Lower leg skin (tissue), 3 donors: ENCODE measurements around the gene SIGLEC11.

Source experiments
- CTCF ChIP-seq, 3 donors: fragments of 450-650 bp; IDR thresholded peaks; one replicate each; pipeline ENCODE4 v1.5.1; 2016; ENCODE audit warnings: antibody characterized with exemption in 3 of 3, mild to moderate bottlenecking in 3 of 3, moderate library complexity in 2 of 3
- POLR2A ChIP-seq, 2 donors: fragments of 450-650 bp; IDR thresholded peaks; one replicate each; pipeline ENCODE4 v1.6.1; 2016 to 2017; ENCODE audit warnings: antibody characterized with exemption in 2 of 2, mild to moderate bottlenecking in 1 of 2, moderate library complexity in 1 of 2

GRCh38 chr19:49952479-49952836 is 8.5 kb downstream of the SIGLEC11 start:
- TF ChIP-seq CTCF (IDR thresholded peaks at IDR 0.05) (no peak), POLR2A (IDR thresholded peaks at IDR 0.05) (no peak)
